Heart left ventricle (tissue), 13 donors: ENCODE measurements around the gene AWAT2.

ENCODE experiments used
- CTCF ChIP-seq, 12 donors: fragments of 200-600 bp; sonication (generic) in 4 of 12; IDR thresholded peaks; one replicate each; pipeline versions ENCODE4 v1.5.0 to v1.8.0; 2018 to 2022; ENCODE audit warnings: antibody characterized with exemption in 12 of 12, mild to moderate bottlenecking in 5 of 12
- POLR2A ChIP-seq, 2 donors: fragments of 450-650 bp; IDR thresholded peaks; one replicate each; pipeline ENCODE4 v1.6.1; 2017; ENCODE audit warnings: antibody characterized with exemption in 2 of 2, mild to moderate bottlenecking in 2 of 2, moderate library complexity in 2 of 2
- donor health status: ischemic (EF 13 %, LVEDD 7.1; RV severe dilation, severe dysfunction).
- donor health status: DM: no; HTN: yes; CAD: no.
- donor health status: DM: no; HTN: no; CAD: no.
- donor health status: ischemic (EF 25% LVEDD 6.9; RV normal size, moderate dysfunction).
- donor health status: ischemic (EF 25% LVEDD 5.7; RV mildly dilated, moderate dysfunction).
- donor health status: ischemic (EF 35%, LVEDD 5.7; RV mildly dilated, moderate dysfunction).
- donor health status: nonischemic (EF 11% LVEDD 7.7; RV severe dilation, severe dysfunction).
- donor health status: DM: yes; HTN: yes; CAD: no.
- donor health status: PGD.
- donor health status: ischemic (EF 29% LVEDD 5.4; RV normal size, mild dysfunction).
- donor health status: nonischemic (EF 23%, LVEDD 6.1; RV moderate dilation, normal function).

- no peak for TF ChIP-seq CTCF (IDR thresholded peaks at IDR 0.05)
- no peak for TF ChIP-seq POLR2A (IDR thresholded peaks at IDR 0.05)
These were observed 22.9 kb downstream of the AWAT2 start for GRCh38 chrX:70026851-70027200.
